CD4-positive, CD25-positive, alpha-beta regulatory T cell (primary cell): Measurements from ENCODE around the gene PGLYRP1. TPM values are rescaled to one million over a fixed set of nuclear protein-coding genes. Genes with fewer than 3 reads are reported as not detected.

Experiments used
- ATAC-seq, 2 donors: fragments of 150-1000 bp; cut with Tn5 transposase; one replicate each; pipeline ENCODE4 v1.10.0; 2021; ENCODE audit warnings: low read depth in 2 of 2, moderate number of reproducible peaks in 2 of 2, moderate library complexity in 1 of 2
- DNase-seq, 3 donors: peaks; one replicate each; pipeline versions ENCODE4 v3.0.0 to v3.0.0-alpha.2; 2012 to 2022; ENCODE audit warnings: mixed read lengths in 1 of 3
- H3K27ac ChIP-seq: one replicate; pipeline ENCODE4 v1.7.0; 2013; ENCODE audit warnings: mild to moderate bottlenecking, low read length; ENCODE audit not compliant: insufficient read depth, poor library complexity, severe bottlenecking
- H3K27me3 ChIP-seq: one replicate; pipeline ENCODE4 v1.7.0; 2013; ENCODE audit warnings: low read length; ENCODE audit not compliant: control insufficient read depth, insufficient read depth
- H3K36me3 ChIP-seq: one replicate; pipeline ENCODE4 v1.7.0; 2013; ENCODE audit warnings: mild to moderate bottlenecking, low read length, moderate library complexity; ENCODE audit not compliant: control insufficient read depth, insufficient read depth
- H3K4me1 ChIP-seq: 2 replicates; pipeline ENCODE4 v1.7.0; 2013; ENCODE audit warnings: mild to moderate bottlenecking, low read length; ENCODE audit not compliant: insufficient read depth, control insufficient read depth, poor library complexity, severe bottlenecking
- H3K4me3 ChIP-seq: one replicate; pipeline ENCODE4 v1.7.0; 2013; ENCODE audit warnings: low read depth, mild to moderate bottlenecking, low read length, moderate library complexity
- H3K9me3 ChIP-seq, 2 experiments: 1 replicate in 1 of 2; 2 replicates in 1 of 2; pipeline ENCODE4 v1.7.0; 2013; ENCODE audit warnings: low read length in 2 of 2, mild to moderate bottlenecking in 1 of 2, moderate library complexity in 1 of 2; ENCODE audit not compliant: control insufficient read depth in 2 of 2
- H3K27ac Mint-ChIP-seq, 3 donors: one replicate each; pipeline ENCODE4 v1.8.0; 2020 to 2022; ENCODE audit warnings: mild to moderate bottlenecking in 3 of 3, mixed read lengths in 3 of 3, moderate library complexity in 2 of 3
- H3K27me3 Mint-ChIP-seq: one replicate; pipeline ENCODE4 v1.8.0; 2022; ENCODE audit warnings: mild to moderate bottlenecking, mixed read lengths
- H3K36me3 Mint-ChIP-seq: one replicate; pipeline ENCODE4 v1.8.0; 2020; ENCODE audit warnings: mixed read lengths
- H3K4me1 Mint-ChIP-seq, 4 donors: one replicate each; pipeline ENCODE4 v1.8.0; 2020 to 2022; ENCODE audit warnings: mixed read lengths in 4 of 4, mild to moderate bottlenecking in 1 of 4
- H3K4me3 Mint-ChIP-seq, 4 donors: one replicate each; pipeline ENCODE4 v1.8.0; 2020 to 2022; ENCODE audit warnings: mild to moderate bottlenecking in 4 of 4, mixed read lengths in 4 of 4, moderate library complexity in 3 of 4
- H3K9me3 Mint-ChIP-seq, 7 donors: one replicate each; pipeline ENCODE4 v1.8.0; 2020 to 2022; ENCODE audit warnings: mixed read lengths in 7 of 7, mild to moderate bottlenecking in 3 of 7, moderate library complexity in 2 of 7
- polyA plus RNA-seq, 4 donors: library from polyadenylated mRNA; unstranded; fragments of 300-500 nt; fragmentation: Illumina TruSeq; gene quantifications; one replicate each; pipeline ENCODE4 v1.2.3, GENCODE V29; 2021
- total RNA-seq: library from RNA; stranded (reverse); gene quantifications from one replicate; pipeline ENCODE4 v1.2.3, GENCODE V29; 2022

The PGLYRP1 gene
- total and polyA plus RNA-seq, 5 donors from 2014 or later = not detected

- Mint-ChIP-seq H3K36me3 (peaks cover 7% of the 10 kb centered on the region), H3K4me3 (no peak overlapping the region), H3K4me1 (peaks cover 2 to 12% (median 4%) of the 10 kb centered on the region in 4 donors), H3K27me3 (peaks cover 15% of the 10 kb centered on the region), H3K9me3 (peaks cover 0 to 4% (median under 1%) of the 10 kb centered on the region in 7 donors), H3K27ac (no peak overlapping the region)
- Histone ChIP-seq H3K27ac (no peak overlapping the region), H3K9me3 (no peaks in the 10 kb centered on the region), H3K27me3 (no peaks in the 10 kb centered on the region), H3K4me3 (no peak overlapping the region), H3K36me3 (no peaks in the 10 kb centered on the region), H3K4me1 (no peaks in the 10 kb centered on the region)
- DNase-seq (no peak), ATAC-seq (no peak)
These were observed 8.1 kb upstream of the PGLYRP1 start for GRCh38 chr19:46030812-46031550.

- H3K4me1 Mint-ChIP-seq = peaks cover 5 to 18% (median 10%) of the 10 kb centered on the region in 4 donors
- Histone ChIP-seq H3K4me3 (no peak overlapping the region), H3K27ac (no peak overlapping the region), H3K36me3 (no peaks in the 10 kb centered on the region), H3K4me1 (no peaks in the 10 kb centered on the region), H3K27me3 (no peaks in the 10 kb centered on the region), H3K9me3 (no peaks in the 10 kb centered on the region)
- ATAC-seq (no peak), DNase-seq (no peak)
- H3K36me3 Mint-ChIP-seq = peaks cover 4% of the 10 kb centered on the region
- H3K4me3 Mint-ChIP-seq = no peak overlapping the region
- H3K27me3 Mint-ChIP-seq = peaks cover 26% of the 10 kb centered on the region
- peak overlapping the region in 1 of 3 donors; percentile 40 for H3K27ac Mint-ChIP-seq
- peaks cover 0 to 5% (median 0%) of the 10 kb centered on the region in 7 donors for H3K9me3 Mint-ChIP-seq
These were observed 3.0 kb upstream of the PGLYRP1 start for GRCh38 chr19:46025835-46026234.

GRCh38 chr19:46023311-46023779, 492 bp upstream of the PGLYRP1 start:
- Mint-ChIP-seq H3K27ac (no peak overlapping the region), H3K9me3 (peaks cover 0 to 5% (median 0%) of the 10 kb centered on the region in 7 donors), H3K4me1 (peaks cover 5 to 13% (median 10%) of the 10 kb centered on the region in 4 donors), H3K27me3 (peaks cover 20% of the 10 kb centered on the region), H3K36me3 (no peaks in the 10 kb centered on the region), H3K4me3 (no peak overlapping the region)
- H3K27me3 ChIP-seq = no peaks in the 10 kb centered on the region
- no peak overlapping the region for H3K27ac ChIP-seq
- H3K36me3 ChIP-seq = no peaks in the 10 kb centered on the region
- H3K9me3 ChIP-seq = no peaks in the 10 kb centered on the region
- no peak for ATAC-seq
- H3K4me1 ChIP-seq = no peaks in the 10 kb centered on the region
- no peak for DNase-seq
- no peak overlapping the region for H3K4me3 ChIP-seq

GRCh38 chr19:46022061-46022430, 807 bp downstream of the PGLYRP1 start:
- peaks cover 0 to 5% (median 0%) of the 10 kb centered on the region in 7 donors for H3K9me3 Mint-ChIP-seq
- ATAC-seq (no peak), DNase-seq (no peak)
- no peak overlapping the region for H3K27ac ChIP-seq
- no peaks in the 10 kb centered on the region for H3K27me3 ChIP-seq
- H3K36me3 Mint-ChIP-seq = no peaks in the 10 kb centered on the region
- H3K4me1 ChIP-seq = peaks cover 2% of the 10 kb centered on the region
- H3K9me3 ChIP-seq = no peaks in the 10 kb centered on the region
- no peak overlapping the region for H3K27ac Mint-ChIP-seq
- H3K4me3 Mint-ChIP-seq = no peak overlapping the region
- H3K36me3 ChIP-seq = no peaks in the 10 kb centered on the region
- peaks cover 20% of the 10 kb centered on the region for H3K27me3 Mint-ChIP-seq
- no peak overlapping the region for H3K4me3 ChIP-seq
- H3K4me1 Mint-ChIP-seq = peaks cover 6 to 14% (median 10%) of the 10 kb centered on the region in 4 donors

- DNase-seq = no peak
- peaks cover 20% of the 10 kb centered on the region for H3K27me3 Mint-ChIP-seq
- no peak overlapping the region for H3K4me3 ChIP-seq
- H3K27ac Mint-ChIP-seq = no peak overlapping the region
- no peaks in the 10 kb centered on the region for H3K36me3 Mint-ChIP-seq
- no peak for ATAC-seq
- peaks cover 0 to 5% (median 0%) of the 10 kb centered on the region in 7 donors for H3K9me3 Mint-ChIP-seq
- no peak overlapping the region for H3K4me3 Mint-ChIP-seq
- H3K4me1 ChIP-seq = peaks cover 5% of the 10 kb centered on the region
- no peak overlapping the region for H3K27ac ChIP-seq
- H3K27me3 ChIP-seq = no peaks in the 10 kb centered on the region
- no peaks in the 10 kb centered on the region for H3K36me3 ChIP-seq
- peaks cover 9 to 16% (median 14%) of the 10 kb centered on the region in 4 donors for H3K4me1 Mint-ChIP-seq
- no peaks in the 10 kb centered on the region for H3K9me3 ChIP-seq
These were observed 1.3 kb downstream of the PGLYRP1 start for GRCh38 chr19:46021531-46022041.

- Histone ChIP-seq H3K4me1 (peaks cover 13% of the 10 kb centered on the region), H3K27ac (no peak overlapping the region), H3K27me3 (no peaks in the 10 kb centered on the region), H3K9me3 (no peaks in the 10 kb centered on the region), H3K4me3 (no peak overlapping the region), H3K36me3 (no peaks in the 10 kb centered on the region)
- Mint-ChIP-seq H3K4me1 (peaks cover 4 to 12% (median 8%) of the 10 kb centered on the region in 4 donors), H3K4me3 (no peak overlapping the region), H3K9me3 (no peaks in the 10 kb centered on the region), H3K27me3 (peaks cover 20% of the 10 kb centered on the region), H3K27ac (no peak overlapping the region), H3K36me3 (no peaks in the 10 kb centered on the region)
- ATAC-seq (no peak), DNase-seq (no peak)
These were observed 2.1 kb downstream of the PGLYRP1 start for GRCh38 chr19:46020819-46021125.

GRCh38 chr19:46019270-46019669, 3.6 kb downstream of the PGLYRP1 start:
- Histone ChIP-seq H3K27me3 (peaks cover 4% of the 10 kb centered on the region), H3K4me1 (peaks cover 25% of the 10 kb centered on the region), H3K36me3 (no peaks in the 10 kb centered on the region), H3K9me3 (no peaks in the 10 kb centered on the region), H3K4me3 (no peak overlapping the region), H3K27ac (no peak overlapping the region)
- H3K4me3 Mint-ChIP-seq = no peak overlapping the region
- peaks cover 20% of the 10 kb centered on the region for H3K27me3 Mint-ChIP-seq
- H3K36me3 Mint-ChIP-seq = no peaks in the 10 kb centered on the region
- DNase-seq (no peak), ATAC-seq (no peak)
- no peaks in the 10 kb centered on the region for H3K9me3 Mint-ChIP-seq
- H3K27ac Mint-ChIP-seq = no peak overlapping the region
- H3K4me1 Mint-ChIP-seq = peaks cover 4 to 18% (median 8%) of the 10 kb centered on the region in 4 donors
